Activated T-cell treated with anti-CD3 and anti-CD28 coated beads, Interleukin-2, amount 50 U/mL, for 48 hours (primary cell): ENCODE results near the gene KCNK2.

ENCODE experiments used
- DNase-seq, 2 experiments: peaks; one replicate each; pipeline ENCODE4 v3.0.0-alpha.2; 2020

KCNK2 gene

DNA sequence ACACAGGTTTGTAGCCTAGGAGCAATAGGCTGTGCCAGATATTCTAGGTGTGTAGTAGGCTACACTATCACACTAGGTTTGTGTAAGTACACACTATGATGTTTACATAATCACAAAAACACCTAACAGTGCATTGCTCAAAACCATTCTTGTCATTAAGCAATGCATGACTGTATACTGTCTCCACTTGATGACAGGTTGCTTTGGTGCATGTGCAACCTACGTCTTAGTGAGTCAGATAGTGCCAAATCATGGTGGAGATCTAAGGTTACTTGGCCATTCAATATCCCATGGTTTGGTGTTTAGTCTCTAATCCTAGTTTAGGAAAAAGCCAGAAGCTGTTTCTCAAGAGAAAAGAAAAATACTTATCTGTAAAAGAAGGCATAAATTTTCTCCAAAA, 181.1 kb downstream of the KCNK2 start:
- no peak for DNase-seq

- DNase-seq, result no peak
Observed at GRCh38 chr1:215264649-215265048, 182.1 kb downstream of the KCNK2 start.

DNA sequence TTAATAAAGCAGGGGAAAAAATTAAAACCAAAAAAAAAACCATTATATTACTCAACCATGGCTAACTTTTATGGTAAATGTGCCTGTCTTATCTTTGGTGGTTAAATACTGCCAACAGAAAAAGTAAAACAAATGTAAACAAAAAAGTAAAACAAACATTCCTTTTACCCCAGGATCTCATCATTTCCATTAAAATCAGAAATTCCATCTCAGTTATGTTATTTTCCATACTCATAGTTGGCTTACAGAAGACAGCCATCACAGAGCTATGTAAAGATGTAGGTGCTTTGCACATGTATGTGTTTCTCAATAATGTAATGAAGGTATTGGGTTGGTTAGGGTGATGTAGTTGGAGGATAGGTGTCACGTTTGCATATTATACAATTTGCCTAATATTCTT, 185.0 kb downstream of the KCNK2 start:
- no peak for DNase-seq

DNA sequence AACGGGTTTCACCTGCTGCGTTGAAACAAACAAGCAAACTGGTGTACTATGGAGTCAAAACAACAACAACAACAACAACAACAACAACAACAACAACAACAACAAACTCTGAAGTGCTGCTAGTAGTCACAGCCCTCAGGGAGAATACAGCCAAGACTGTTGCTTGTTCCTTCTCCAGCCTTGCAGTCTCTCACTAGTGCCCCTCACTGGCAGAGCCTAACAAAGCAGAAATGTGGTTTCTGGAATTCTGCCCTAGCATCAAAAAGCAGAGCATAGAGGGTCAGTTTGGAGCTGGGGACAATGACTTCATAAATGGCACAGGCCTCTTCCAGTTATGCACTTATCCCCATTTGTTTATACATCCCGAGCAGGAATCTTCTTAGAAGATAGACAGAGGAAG, 187.4 kb downstream of the KCNK2 start:
- DNase-seq, result no peak

GRCh38 chr1:215273838-215274516, 191.4 kb downstream of the KCNK2 start:
- no peak for DNase-seq

DNA sequence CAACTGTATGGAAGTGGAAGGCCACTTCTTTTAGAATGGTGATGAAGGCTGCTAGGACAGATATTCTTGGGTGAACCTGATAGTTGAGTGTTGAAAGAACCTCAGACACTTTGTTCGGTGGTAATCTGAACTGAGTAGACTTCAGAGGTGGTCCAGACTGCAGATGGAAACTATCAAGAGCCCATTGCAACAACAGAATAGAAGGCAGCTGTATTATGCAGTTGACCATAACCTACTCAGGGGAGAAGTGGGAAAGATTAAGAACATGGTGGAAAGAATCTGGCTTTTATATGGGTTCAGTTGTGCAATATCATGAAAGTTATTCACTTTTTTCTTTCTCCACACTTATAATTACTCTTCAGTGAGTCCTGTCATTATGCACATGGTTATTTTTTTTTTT, 194.0 kb downstream of the KCNK2 start:
- no peak for DNase-seq

- no peak for DNase-seq
Observed at GRCh38 chr1:215277532-215277931, 195.0 kb downstream of the KCNK2 start.

DNA sequence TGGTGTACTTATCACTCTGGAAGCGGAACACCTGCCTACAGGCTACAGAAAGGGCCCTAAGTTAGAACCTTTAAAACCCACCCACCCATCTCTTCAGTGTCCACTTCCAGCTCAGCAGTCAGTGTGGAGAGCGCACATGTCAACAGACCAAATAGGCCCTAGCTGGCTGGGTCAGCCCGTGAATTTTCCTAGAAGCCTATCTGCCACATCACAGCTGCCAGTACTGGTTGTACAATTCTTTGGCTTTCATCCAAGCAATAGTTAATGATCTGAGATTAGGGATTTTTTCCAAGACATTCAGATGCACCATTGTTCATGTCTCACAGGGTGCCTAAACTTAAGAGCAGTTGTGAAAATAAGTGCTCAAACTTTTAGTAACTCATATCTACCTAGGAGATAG, 197.1 kb downstream of the KCNK2 start:
- DNase-seq, result no peak

- DNase-seq, result no peak
Observed at GRCh38 chr1:215282557-215282956, 200.0 kb downstream of the KCNK2 start.

DNA sequence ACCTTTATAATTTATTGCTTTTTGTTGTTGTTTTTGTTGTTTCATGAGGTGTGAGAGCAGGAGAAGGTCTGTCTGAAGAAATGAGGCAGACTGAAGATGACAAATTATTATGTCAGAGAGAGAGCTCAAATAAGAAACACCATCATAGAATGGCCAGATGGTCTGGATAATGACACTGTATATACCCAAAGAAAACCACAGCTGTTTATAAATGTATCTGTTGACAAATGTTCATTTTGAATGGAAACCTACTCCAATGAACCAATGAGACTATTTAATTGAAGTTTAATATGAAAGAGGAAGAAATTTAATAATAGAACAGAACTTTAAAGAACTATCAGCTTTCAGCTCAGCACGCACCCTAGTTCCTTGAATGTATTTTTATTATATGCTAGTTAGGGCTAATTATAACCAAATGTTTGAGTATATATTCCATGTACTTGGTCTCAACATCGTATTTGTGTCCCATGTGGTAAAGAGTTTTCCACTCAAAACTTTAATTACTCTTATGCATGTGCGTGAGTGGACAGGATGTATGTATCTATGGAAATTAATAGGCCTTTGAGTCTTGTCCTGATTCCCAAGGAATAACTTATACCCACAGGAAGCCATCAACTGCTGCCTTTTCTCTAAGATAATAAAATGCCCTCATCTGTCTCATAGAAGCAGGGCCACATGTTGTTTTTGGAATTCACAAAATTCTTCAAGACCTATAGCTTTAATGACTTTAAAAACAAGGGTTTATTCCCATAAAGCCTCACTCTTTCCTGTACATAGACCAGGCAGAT, 202.7 kb downstream of the KCNK2 start:
- DNase-seq, result no peak
